Endometrium (tissue), 2 donors: ENCODE results near the gene RET.
"Not testable (repeated sequence)": the region's sequence is repeated elsewhere in the genome, so short reads cannot be mapped to it uniquely, and the experiment has no call there.

Source experiments
- FAIRE-seq: peaks from 2 replicates; lab custom pipeline; 2012; peaks lifted over from hg19 to GRCh38; lab: Jason Lieb, UNC
- donor health status: control.
- donor health status: control.

RET gene

DNA sequence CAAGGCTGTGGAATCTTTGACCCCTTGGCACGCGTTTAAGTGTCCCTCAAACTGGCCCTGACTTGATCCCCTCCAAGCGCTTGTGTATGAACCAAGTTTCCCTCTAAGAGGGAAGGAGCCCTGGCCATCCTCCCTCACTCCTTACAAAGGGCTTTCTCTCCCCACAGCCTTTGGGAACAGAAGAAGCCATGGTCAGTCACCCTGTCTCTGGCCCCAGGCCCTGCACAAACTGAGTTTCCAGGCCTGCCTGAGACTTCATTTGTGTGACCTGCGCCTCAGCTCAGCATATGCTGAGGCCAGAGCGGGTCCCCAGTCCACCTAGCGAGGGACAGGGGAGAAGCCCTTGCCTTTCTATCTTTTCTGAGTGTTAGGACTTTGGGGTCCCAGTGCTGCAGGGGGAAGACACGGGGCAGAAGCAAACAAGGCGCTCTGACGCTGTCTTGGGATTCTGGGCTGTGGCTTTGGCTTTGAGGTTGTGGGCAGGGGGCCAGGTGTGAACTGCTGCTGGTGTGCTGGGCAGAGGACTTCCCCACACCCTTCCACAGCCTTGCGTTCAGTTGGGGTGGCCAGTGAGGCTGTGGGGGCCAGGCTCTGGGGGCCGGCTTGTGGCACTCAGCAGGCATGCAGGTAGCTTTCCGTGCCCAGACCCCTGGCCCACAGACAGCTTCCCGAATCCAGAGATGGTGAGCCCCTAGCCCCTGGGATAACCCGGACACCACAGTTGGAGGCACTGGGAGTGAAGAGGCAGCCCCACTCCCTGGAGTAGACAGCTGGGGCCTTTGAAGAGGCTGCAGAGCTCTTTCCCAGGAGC is 1.5 kb downstream of the RET start:
- FAIRE-seq, result no peak

- no peak for FAIRE-seq
Measured at GRCh38 chr10:43078986-43079273, 2.1 kb downstream of the RET start.

DNA sequence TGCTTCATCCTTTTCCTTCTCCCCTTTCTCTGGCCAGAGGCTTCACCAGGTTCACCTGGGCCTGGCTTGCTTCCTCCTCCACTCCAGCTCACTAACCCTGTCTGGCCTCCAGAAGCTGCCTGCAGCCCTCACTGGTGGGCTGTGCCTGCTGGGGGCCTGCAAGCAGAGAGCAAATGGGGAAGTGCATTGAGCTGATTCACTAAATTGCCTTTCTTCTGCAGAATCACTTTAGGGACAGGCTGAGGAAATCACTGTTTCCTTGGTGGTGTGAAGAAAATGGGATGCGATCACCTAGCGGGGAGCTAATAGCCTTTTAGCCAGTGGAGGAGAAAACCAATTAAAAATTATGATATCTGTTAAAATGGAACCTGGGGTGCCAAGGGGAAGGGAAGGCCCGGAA is 3.0 kb downstream of the RET start:
- FAIRE-seq, result no peak

DNA sequence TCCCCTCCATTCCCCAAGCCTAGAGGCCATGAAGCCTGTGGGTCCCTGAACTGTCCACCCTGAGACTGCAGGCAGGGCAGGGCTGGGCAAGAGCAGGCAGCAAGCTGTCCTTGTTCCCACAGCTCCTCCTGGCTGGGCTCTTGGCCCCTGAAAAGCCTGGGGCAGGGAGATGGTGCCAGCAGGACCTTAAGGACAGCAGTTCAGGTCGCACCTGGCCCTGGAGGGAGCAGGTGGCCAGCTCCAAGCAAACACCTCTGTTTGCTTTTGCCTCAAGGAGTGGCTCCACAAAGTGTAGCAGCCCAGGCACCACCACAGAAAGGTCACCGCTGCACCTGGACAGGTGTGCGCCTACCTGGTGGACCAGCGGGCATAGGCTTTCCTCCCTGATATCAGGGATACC is 5.2 kb downstream of the RET start:
- FAIRE-seq, result no peak

DNA sequence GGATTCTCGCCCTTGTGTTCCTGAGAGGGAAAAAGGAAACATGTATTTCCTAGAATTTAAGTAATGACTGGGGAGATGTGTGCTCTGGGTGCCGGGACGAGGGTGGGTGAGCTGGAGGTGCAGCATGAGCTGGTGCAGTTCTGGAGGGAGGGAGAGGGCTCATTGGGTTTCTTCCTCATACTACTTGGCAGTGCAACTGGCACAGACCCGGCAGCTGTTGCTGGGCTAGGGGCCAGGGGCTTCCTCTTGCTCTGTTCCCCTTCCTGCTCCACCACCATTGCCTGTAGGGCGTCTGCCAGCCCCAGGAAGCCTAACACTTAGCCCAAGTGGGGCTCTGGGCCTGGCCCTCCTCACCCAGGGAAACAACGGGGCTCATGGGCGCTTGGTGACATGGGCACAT is 5.9 kb downstream of the RET start:
- no peak for FAIRE-seq

- no peak for FAIRE-seq
Measured at GRCh38 chr10:43083764-43084163, 6.9 kb downstream of the RET start.

DNA sequence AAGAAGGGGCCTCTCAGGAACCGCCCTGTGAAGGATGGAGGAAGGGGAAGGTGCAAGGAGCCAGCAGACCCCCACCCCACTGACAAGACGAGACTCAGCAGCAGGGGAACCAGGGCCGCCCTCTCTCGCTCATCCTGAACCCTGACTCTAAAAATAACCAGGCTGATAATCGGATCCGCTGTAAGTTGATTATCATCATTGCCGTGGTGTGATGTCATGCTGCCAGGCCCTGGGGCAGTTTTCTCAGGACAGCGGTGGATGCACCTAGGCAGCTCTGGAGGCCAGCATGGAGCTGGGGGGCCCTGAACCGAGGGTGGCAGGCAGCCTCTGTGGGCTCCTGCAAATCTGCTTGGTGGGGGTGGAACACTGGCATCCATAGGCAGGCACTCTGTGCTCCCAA is 7.9 kb downstream of the RET start:
- FAIRE-seq, result no peak

- no peak for FAIRE-seq
Measured at GRCh38 chr10:43086321-43086942, 9.6 kb downstream of the RET start.

- FAIRE-seq, result no peak
Measured at GRCh38 chr10:43089519-43089918, 12.7 kb downstream of the RET start.

DNA sequence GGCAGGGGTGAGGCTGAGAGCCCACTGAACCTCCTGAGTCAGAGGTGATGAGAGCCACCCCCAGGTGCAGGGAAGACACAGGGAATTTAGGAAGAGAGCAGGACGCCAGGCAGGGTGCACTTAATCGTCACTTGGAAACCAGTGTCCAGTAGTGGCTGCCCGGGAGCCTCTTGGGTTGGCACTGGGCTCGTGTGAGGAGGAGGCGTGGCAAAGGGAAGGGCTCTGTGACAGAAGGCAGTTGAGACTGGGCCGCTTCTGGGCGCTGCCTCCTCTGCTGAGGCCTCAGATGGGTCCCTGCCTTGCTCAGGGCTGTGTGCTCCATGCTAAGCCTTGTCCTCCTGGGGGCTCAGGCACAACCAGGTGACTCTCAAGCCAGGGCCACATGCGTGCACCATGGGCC is 13.3 kb downstream of the RET start:
- no peak for FAIRE-seq

DNA sequence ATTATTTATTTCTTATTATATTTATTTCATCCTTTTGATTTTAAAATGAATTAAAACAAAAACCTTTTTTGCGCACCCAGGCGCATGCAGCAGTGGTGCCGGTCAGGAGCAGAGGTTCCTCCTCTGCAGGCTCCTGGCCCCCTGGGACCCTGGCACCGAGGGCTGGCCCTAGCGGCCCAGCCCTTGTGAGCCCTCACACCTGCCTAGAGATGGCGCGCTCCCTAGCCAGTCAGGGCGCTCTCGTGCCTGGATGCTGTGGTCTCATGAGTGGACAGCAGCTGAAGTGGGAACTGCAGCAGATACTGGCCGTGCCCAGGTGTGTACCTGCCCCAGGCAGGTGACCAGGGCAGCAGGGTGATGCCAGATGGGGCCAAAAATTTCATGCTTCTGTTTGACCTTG is 13.8 kb downstream of the RET start:
- FAIRE-seq, result no peak

- no peak for FAIRE-seq
Measured at GRCh38 chr10:43091846-43092245, 15.0 kb downstream of the RET start.

DNA sequence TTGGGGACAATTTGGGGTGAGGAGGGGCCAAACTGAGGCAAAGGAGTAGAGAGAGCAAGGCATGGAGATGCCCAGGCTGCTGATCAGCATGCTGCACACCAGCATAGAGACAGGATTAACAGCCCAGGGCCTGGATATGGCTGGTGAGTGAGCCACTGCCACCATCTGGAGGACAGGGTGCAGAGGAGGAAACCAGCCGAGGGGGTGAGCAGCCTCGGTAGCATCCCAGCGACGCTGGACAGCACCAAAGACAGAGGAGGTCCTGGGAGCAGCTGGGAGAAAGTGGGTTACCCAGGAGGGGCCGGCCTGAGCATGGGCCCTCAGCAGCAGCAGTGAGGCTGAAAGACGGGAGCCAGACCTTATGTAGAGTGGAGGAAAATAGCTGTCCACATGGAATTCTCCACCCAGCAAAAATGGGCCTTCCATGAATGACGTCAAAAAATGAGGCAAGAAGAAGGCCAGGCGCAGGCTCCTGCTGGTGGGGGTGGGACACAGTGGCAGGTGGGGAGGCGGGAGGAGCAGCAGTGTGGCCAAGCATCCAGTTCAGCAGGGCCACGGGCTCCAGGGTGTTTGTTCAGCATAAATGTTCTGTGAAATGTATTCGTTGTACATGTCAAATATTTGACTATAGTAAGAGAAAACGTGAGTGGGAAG is 16.7 kb downstream of the RET start:
- FAIRE-seq, result no peak

DNA sequence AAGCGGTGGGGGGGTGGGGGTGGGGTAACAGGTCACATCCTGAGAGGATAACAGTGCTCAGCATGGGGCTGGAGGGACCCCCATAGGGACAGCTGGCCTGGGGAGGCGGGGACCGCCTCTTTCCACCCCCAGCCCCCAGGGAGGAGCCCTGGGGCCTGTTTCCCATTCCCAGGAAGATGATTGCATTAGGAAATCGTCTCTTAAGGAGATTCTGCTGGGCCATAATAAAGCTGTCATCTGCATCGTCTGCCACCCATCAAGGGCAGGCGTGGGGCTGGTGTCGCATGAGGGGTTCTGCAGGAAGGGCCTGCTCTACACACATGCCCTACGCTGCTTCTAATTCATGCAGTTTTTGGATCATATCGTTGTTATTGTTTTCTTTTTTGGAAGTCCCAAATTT is 17.2 kb downstream of the RET start:
- no peak for FAIRE-seq

DNA sequence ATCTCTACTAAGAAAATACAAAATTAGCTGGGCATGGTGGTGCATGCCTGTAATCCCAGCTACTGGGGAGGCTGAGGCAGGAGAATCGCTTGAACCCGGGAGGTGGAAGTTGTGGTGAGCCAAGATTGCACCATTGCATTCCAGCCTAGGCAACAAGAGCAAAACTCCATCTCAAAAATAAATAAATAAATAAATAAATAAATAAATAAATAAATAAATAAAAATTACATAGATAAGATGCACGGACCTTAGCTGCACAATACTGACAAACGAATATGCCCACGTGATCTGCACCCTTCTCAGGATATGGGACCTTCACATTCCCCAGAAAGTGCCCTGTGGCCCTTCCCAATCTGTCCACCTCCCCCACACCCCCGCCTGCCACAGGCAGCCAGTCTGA is 22.5 kb downstream of the RET start:
- not testable (repeated sequence) for FAIRE-seq

DNA sequence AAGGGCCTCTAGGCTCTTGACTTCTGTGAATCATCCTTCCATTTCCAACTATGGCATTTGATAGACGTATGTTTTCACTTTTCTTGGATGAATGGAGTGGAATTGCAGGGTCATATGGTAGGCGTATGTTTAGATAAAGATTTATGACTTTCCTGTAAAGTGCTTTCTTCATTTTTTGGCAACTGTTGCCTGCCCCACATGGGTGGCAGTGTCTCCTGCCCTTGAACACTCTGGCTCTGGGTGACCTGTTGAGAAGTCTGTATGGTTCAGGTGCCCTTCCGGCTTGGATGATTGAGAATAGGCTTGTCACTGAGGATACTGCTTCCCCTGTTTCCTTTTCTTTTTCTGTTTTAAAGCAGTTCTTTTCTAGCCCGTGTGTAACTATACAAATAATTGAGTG is 23.1 kb downstream of the RET start:
- FAIRE-seq, result no peak

DNA sequence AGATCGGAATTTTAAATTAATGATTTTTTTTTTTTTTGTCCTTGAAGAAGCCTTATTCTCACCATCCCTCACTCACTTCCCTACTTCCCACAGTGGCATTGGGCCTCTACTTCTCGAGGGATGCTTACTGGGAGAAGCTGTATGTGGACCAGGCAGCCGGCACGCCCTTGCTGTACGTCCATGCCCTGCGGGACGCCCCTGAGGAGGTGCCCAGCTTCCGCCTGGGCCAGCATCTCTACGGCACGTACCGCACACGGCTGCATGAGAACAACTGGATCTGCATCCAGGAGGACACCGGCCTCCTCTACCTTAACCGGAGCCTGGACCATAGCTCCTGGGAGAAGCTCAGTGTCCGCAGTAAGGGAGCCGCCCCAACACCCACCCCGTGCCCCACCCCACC is 23.5 kb downstream of the RET start:
- FAIRE-seq, result no peak

DNA sequence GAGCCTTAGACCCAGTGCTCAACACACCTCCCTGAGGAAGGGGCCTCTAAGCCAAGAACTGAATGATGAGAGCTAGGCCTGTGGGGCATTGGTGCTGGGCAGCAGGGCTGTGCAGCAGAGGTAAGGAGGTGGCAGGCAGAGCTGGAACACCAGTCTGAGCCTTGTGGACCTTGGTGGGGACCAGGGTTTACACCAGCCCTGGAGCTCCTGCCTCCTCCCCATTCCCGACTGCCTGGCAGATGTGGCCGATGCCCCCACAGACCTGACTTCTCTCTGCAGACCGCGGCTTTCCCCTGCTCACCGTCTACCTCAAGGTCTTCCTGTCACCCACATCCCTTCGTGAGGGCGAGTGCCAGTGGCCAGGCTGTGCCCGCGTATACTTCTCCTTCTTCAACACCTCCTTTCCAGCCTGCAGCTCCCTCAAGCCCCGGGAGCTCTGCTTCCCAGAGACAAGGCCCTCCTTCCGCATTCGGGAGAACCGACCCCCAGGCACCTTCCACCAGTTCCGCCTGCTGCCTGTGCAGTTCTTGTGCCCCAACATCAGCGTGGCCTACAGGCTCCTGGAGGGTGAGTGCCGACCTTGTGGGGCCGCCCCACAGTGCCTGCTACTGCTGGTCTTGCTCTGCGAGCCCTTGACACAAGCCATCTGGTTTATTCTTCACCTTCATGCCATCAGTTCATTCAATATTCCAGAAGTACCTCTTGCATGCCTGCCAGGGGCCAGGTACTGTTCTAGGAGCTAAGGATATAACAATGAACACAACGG is 25.4 kb downstream of the RET start:
- no peak for FAIRE-seq

- no peak for FAIRE-seq
Measured at GRCh38 chr10:43105102-43105955, 28.5 kb downstream of the RET start.

- FAIRE-seq, result no peak
Measured at GRCh38 chr10:43105956-43106229, 29.0 kb downstream of the RET start.

- FAIRE-seq, result no peak
Measured at GRCh38 chr10:43106256-43107091, 29.6 kb downstream of the RET start.
